Tibial nerve (tissue), 4 donors: ENCODE data around the gene GSTP1. TPM values are rescaled to one million over a fixed set of nuclear protein-coding genes. Genes with fewer than 3 reads are reported as not detected.
"Not testable (repeated sequence)": the region's sequence is repeated elsewhere in the genome, so short reads cannot be mapped to it uniquely, and the experiment has no call there.

Source experiments
- DNase-seq, 2 donors: peaks; one replicate each; pipeline ENCODE4 v3.0.0-alpha.2; 2019; ENCODE audit warnings: low spot score in 2 of 2
- H3K27ac ChIP-seq, 4 donors: fragments of 200-600 bp; sonication (generic) in 3 of 4; one replicate each; pipeline ENCODE4 v1.5.1; 2017 to 2019; ENCODE audit warnings: mild to moderate bottlenecking in 1 of 4
- H3K27me3 ChIP-seq, 2 donors: fragments of 200-600 bp; sonication (generic) in 1 of 2; one replicate each; pipeline versions ENCODE4 v1.5.1 to v1.6.0; 2017 to 2019
- H3K36me3 ChIP-seq, 3 donors: fragments of 200-600 bp; sonication (generic); one replicate each; pipeline ENCODE4 v1.5.1; 2018 to 2019
- H3K4me1 ChIP-seq, 4 donors: fragments of 200-600 bp; sonication (generic) in 3 of 4; one replicate each; pipeline ENCODE4 v1.5.1; 2017 to 2019
- H3K4me3 ChIP-seq, 4 donors: fragments of 200-600 bp; sonication (generic) in 3 of 4; one replicate each; pipeline ENCODE4 v1.5.1; 2017 to 2019; ENCODE audit warnings: mild to moderate bottlenecking in 1 of 4, moderate library complexity in 1 of 4
- H3K9me3 ChIP-seq, 4 donors: fragments of 200-600 bp; sonication (generic) in 3 of 4; one replicate each; pipeline ENCODE4 v1.5.1; 2017 to 2019
- EP300 ChIP-seq, 2 donors: sonication (generic); formaldehyde crosslinking; IDR thresholded peaks; one replicate each; pipeline ENCODE4 v1.6.1; 2017; ENCODE audit warnings: antibody characterized with exemption in 2 of 2, mild to moderate bottlenecking in 1 of 2
- POLR2A ChIP-seq, 2 donors: fragments of 450-650 bp; IDR thresholded peaks; one replicate each; pipeline ENCODE4 v1.6.1; 2017; ENCODE audit warnings: antibody characterized with exemption in 2 of 2, mild to moderate bottlenecking in 2 of 2, moderate library complexity in 2 of 2
- WGBS, 2 donors: methylation state at CpG; one replicate each; pipeline ENCODE4 v1.1.5; 2018; 5-methylcytosine and 5-hydroxymethylcytosine counted together
- total RNA-seq, 4 donors: library from RNA; depleted of rRNA; stranded (reverse); fragments of >200 nt; gene quantifications; one replicate each; pipeline ENCODE4 v1.1.0, GENCODE V29; 2016
- TF ChIP-seq, protein P1 (sequence below), 5 experiments: fragments of 200-600 bp in 3 of 5; fragments of 450-650 bp in 2 of 5; sonication (generic) in 3 of 5; IDR thresholded peaks; one replicate each; pipeline ENCODE4 v1.5.1; 2016 to 2019; ENCODE audit warnings: antibody characterized with exemption in 5 of 5, mild to moderate bottlenecking in 3 of 5, moderate library complexity in 2 of 5

Gene GSTP1
- total RNA-seq, 4 donors from 2014 or later = 631 to 1,055 (median 774) TPM

DNA sequence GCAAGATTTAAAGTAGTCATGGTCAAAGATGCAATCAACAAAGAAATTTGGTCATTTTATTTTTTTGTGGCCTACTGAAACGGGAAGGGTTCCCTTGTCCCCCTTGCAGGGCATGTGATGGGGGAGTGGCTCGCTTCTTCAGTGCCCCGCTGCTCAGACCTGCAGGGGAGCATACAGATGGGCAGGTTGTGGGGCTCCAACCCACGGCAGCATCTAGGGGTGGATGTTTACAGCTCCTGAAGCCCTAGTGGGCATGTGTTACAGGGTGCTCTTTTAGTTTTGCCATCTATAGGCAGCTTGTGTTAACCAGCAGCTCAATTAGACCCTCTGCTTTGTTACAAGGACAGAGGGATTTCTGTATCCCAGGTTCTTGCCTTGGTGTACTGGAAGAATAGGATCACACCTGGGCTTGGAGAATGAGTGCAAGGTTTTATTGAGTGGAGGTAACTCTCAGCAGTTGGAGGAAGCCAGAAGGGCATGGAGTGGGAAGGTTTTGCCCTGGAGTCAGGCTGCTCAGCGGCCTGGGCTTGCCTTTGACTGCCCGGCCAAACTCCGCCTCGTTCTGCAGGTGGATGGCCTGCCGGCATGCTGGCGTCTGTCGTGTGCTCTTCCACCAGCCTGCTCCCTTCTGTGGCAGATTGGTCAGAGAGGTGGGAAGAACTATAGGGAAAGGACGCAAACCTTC lies 9.4 kb downstream of the GSTP1 start:
- no peaks in the 10 kb centered on the region for H3K27me3 ChIP-seq
- H3K9me3 ChIP-seq = no peaks in the 10 kb centered on the region
- TF ChIP-seq POLR2A (IDR thresholded peaks at IDR 0.05) = no peak
- TF ChIP-seq, protein P1, sequence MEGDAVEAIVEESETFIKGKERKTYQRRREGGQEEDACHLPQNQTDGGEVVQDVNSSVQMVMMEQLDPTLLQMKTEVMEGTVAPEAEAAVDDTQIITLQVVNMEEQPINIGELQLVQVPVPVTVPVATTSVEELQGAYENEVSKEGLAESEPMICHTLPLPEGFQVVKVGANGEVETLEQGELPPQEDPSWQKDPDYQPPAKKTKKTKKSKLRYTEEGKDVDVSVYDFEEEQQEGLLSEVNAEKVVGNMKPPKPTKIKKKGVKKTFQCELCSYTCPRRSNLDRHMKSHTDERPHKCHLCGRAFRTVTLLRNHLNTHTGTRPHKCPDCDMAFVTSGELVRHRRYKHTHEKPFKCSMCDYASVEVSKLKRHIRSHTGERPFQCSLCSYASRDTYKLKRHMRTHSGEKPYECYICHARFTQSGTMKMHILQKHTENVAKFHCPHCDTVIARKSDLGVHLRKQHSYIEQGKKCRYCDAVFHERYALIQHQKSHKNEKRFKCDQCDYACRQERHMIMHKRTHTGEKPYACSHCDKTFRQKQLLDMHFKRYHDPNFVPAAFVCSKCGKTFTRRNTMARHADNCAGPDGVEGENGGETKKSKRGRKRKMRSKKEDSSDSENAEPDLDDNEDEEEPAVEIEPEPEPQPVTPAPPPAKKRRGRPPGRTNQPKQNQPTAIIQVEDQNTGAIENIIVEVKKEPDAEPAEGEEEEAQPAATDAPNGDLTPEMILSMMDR (IDR thresholded peaks at IDR 0.05) = no peak
- no peak for TF ChIP-seq EP300 (IDR thresholded peaks at IDR 0.05)
- no peak overlapping the region for H3K4me3 ChIP-seq
- 67 to 70% methylated on average over 12 of the region's 12 CpGs for WGBS, 2 donors
- H3K36me3 ChIP-seq = peaks cover 0 to 14% (median 0%) of the 10 kb centered on the region in 3 donors
- DNase-seq = no peak
- no peak overlapping the region for H3K27ac ChIP-seq
- peaks cover 0 to 3% (median 0%) of the 10 kb centered on the region in 4 donors for H3K4me1 ChIP-seq

DNA sequence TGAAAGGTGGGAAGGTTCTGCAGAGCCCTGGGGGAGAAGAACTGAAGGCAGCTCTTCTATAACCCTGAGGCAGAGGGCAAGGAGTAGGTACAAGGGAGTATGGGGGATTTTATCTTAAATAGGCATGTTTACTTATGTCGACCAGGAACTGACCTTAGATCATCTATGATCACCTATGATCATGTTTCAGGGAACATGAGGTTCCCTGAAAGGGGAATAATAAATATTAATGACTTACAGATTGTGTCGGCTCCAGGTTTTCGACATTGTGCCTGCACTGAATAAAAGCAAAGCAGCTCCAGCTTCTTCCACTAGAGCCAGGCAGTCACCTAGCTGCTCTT lies 9.9 kb downstream of the GSTP1 start:
- WGBS, 2 donors = 57 to 65% methylated on average over 3 of the region's 3 CpGs
- Histone ChIP-seq H3K4me1 (peaks cover 0 to 3% (median 0%) of the 10 kb centered on the region in 4 donors), H3K9me3 (no peaks in the 10 kb centered on the region), H3K36me3 (peaks cover 0 to 9% (median 0%) of the 10 kb centered on the region in 3 donors), H3K4me3 (no peak overlapping the region), H3K27ac (no peak overlapping the region), H3K27me3 (no peaks in the 10 kb centered on the region)
- no peak for DNase-seq
- TF ChIP-seq POLR2A (IDR thresholded peaks at IDR 0.05) (no peak), EP300 (IDR thresholded peaks at IDR 0.05) (no peak)
- TF ChIP-seq, protein P1 (IDR thresholded peaks at IDR 0.05) = no peak

GRCh38 chr11:67594480-67594879 lies 10.9 kb downstream of the GSTP1 start:
- Histone ChIP-seq H3K4me1 (peaks cover 0 to 3% (median 0%) of the 10 kb centered on the region in 4 donors), H3K4me3 (no peak overlapping the region), H3K9me3 (no peaks in the 10 kb centered on the region), H3K36me3 (no peaks in the 10 kb centered on the region), H3K27ac (no peak overlapping the region), H3K27me3 (no peaks in the 10 kb centered on the region)
- 63 to 64% methylated on average over 3 of the region's 3 CpGs for WGBS, 2 donors
- no peak for DNase-seq
- TF ChIP-seq POLR2A (IDR thresholded peaks at IDR 0.05) = no peak

- Histone ChIP-seq H3K4me3 (no peak overlapping the region), H3K27me3 (peaks cover 0 to 4% of the 10 kb centered on the region in 2 donors), H3K4me1 (peaks cover 0 to 3% (median 0%) of the 10 kb centered on the region in 4 donors), H3K36me3 (no peaks in the 10 kb centered on the region), H3K27ac (no peak overlapping the region), H3K9me3 (no peaks in the 10 kb centered on the region)
- 82 to 85% methylated on average over 1 of the region's 1 CpG for WGBS, 2 donors
- no peak for DNase-seq
- TF ChIP-seq POLR2A (IDR thresholded peaks at IDR 0.05) (no peak), EP300 (IDR thresholded peaks at IDR 0.05) (no peak)
- TF ChIP-seq, protein P1 (IDR thresholded peaks at IDR 0.05) = no peak
Observed at GRCh38 chr11:67596753-67597300, 13.2 kb downstream of the GSTP1 start.

- H3K4me3 ChIP-seq, H3K4me1 ChIP-seq, H3K36me3 ChIP-seq, H3K27me3 ChIP-seq, H3K9me3 ChIP-seq, H3K27ac ChIP-seq, DNase-seq: not testable (repeated sequence)
- WGBS, 2 donors = 75 to 78% methylated on average over 1 to 3 of the region's 3 CpGs
Observed at GRCh38 chr11:67597458-67597857, 13.8 kb downstream of the GSTP1 start.

DNA sequence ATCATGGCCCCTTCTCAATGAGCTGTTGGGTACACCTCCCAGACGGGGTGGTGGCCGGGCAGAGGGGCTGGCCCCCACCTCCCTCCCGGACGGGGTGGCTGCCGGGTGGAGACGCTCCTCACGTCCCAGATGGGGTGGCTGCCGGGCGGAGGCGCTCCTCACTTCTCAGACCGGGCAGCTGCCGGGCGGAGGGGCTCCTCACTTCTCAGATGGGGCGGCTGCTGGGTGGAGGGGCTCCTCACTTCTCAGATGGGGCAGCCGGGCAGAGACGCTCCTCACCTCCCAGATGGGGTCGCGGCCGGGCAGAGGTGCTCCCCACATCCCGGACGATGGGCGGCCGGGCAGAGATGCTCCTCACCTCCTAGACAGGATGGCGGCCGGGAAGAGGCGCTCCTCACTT lies 14.4 kb downstream of the GSTP1 start:
- WGBS, 2 donors = 87 to 97% methylated on average over 10 to 23 of the region's 26 CpGs

More for the DNA sequence above, 14.4 kb downstream of the GSTP1 start:
- not testable (repeated sequence) for H3K4me3 ChIP-seq, H3K36me3 ChIP-seq, H3K27me3 ChIP-seq, DNase-seq, H3K27ac ChIP-seq, H3K4me1 ChIP-seq, H3K9me3 ChIP-seq
